ENCODE results near the gene OR2T8.

OR2T8 gene

DNA sequence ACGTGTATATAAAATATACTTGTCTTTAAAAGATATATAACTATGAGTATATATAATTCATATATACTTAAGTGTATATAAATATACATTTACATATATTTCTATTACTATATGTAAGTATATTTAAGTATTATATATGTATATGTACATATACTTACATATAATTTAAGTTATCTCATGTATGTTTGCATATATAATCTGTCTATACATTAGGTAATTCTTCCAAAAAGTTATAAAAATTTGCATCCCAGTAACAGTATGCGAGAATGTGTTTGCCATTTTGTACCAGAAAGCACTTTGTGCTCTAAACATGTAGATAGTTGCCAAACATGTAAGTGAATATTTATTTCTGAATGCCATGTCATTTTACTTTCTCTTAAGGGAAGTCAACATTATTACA, 44.9 kb downstream of the OR2T8 start, which contains the start of gene OR2AK2 (continued):
- TF ChIP-seq, protein P1, sequence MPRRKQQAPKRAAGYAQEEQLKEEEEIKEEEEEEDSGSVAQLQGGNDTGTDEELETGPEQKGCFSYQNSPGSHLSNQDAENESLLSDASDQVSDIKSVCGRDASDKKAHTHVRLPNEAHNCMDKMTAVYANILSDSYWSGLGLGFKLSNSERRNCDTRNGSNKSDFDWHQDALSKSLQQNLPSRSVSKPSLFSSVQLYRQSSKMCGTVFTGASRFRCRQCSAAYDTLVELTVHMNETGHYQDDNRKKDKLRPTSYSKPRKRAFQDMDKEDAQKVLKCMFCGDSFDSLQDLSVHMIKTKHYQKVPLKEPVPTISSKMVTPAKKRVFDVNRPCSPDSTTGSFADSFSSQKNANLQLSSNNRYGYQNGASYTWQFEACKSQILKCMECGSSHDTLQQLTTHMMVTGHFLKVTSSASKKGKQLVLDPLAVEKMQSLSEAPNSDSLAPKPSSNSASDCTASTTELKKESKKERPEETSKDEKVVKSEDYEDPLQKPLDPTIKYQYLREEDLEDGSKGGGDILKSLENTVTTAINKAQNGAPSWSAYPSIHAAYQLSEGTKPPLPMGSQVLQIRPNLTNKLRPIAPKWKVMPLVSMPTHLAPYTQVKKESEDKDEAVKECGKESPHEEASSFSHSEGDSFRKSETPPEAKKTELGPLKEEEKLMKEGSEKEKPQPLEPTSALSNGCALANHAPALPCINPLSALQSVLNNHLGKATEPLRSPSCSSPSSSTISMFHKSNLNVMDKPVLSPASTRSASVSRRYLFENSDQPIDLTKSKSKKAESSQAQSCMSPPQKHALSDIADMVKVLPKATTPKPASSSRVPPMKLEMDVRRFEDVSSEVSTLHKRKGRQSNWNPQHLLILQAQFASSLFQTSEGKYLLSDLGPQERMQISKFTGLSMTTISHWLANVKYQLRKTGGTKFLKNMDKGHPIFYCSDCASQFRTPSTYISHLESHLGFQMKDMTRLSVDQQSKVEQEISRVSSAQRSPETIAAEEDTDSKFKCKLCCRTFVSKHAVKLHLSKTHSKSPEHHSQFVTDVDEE (CRISPR knock-in tag; IDR thresholded peaks at IDR 0.05), result no peak
- TF ChIP-seq SNAI2 (CRISPR knock-in tag; IDR thresholded peaks at IDR 0.05) (no peak), ZFP30 (CRISPR knock-in tag; IDR thresholded peaks at IDR 0.05) (no peak)
- TF ChIP-seq, protein P2, sequence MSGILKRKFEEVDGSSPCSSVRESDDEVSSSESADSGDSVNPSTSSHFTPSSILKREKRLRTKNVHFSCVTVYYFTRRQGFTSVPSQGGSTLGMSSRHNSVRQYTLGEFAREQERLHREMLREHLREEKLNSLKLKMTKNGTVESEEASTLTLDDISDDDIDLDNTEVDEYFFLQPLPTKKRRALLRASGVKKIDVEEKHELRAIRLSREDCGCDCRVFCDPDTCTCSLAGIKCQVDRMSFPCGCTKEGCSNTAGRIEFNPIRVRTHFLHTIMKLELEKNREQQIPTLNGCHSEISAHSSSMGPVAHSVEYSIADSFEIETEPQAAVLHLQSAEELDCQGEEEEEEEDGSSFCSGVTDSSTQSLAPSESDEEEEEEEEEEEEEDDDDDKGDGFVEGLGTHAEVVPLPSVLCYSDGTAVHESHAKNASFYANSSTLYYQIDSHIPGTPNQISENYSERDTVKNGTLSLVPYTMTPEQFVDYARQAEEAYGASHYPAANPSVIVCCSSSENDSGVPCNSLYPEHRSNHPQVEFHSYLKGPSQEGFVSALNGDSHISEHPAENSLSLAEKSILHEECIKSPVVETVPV (CRISPR knock-in tag; IDR thresholded peaks at IDR 0.05), result no peak
- TF ChIP-seq, protein P3, sequence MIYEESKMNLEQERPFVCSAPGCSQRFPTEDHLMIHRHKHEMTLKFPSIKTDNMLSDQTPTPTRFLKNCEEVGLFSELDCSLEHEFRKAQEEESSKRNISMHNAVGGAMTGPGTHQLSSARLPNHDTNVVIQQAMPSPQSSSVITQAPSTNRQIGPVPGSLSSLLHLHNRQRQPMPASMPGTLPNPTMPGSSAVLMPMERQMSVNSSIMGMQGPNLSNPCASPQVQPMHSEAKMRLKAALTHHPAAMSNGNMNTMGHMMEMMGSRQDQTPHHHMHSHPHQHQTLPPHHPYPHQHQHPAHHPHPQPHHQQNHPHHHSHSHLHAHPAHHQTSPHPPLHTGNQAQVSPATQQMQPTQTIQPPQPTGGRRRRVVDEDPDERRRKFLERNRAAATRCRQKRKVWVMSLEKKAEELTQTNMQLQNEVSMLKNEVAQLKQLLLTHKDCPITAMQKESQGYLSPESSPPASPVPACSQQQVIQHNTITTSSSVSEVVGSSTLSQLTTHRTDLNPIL (CRISPR knock-in tag; IDR thresholded peaks at IDR 0.05; ENCODE audit: low read depth), result no peak

DNA sequence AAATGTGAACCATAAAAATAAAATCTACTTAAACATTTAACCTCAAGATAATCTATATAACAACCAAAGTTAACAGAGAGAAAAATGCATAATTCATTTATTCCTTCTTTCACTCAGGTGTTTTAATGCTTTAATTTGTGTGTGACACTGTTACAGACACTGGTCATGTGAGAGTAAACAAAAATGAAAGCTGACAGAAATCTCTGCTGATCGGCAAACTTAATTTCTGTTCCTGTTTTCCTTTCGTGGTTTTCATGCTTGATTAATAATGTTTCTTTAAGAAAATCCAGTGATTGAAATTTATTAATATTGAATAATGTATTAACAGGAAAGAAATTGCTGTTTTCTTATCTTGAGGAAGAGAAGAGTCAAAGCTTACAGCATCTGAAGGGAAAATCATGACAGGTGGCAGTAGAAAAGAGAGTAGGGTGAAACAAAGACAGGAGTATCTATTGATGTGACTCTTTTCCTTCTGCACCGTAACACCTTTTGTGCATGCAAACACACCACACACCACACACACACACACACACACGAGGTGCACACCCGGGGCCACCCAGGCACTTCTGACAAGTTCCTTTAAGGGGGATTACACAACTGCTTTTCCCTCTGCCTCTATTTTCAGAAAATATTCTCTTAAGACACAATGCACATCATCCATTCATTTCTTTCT, 46.6 kb downstream of the OR2T8 start:
- no peak for ATAC-seq
- TF ChIP-seq, protein P4, sequence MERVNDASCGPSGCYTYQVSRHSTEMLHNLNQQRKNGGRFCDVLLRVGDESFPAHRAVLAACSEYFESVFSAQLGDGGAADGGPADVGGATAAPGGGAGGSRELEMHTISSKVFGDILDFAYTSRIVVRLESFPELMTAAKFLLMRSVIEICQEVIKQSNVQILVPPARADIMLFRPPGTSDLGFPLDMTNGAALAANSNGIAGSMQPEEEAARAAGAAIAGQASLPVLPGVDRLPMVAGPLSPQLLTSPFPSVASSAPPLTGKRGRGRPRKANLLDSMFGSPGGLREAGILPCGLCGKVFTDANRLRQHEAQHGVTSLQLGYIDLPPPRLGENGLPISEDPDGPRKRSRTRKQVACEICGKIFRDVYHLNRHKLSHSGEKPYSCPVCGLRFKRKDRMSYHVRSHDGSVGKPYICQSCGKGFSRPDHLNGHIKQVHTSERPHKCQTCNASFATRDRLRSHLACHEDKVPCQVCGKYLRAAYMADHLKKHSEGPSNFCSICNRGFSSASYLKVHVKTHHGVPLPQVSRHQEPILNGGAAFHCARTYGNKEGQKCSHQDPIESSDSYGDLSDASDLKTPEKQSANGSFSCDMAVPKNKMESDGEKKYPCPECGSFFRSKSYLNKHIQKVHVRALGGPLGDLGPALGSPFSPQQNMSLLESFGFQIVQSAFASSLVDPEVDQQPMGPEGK (CRISPR knock-in tag; IDR thresholded peaks at IDR 0.05; ENCODE audit: borderline replicate concordance), result no peak
- TF ChIP-seq, protein P2 (CRISPR knock-in tag; IDR thresholded peaks at IDR 0.05), result no peak
- no peak for TF ChIP-seq ZFP3 (CRISPR knock-in tag; IDR thresholded peaks at IDR 0.05)
- no peak for TF ChIP-seq ZFP30 (CRISPR knock-in tag; IDR thresholded peaks at IDR 0.05)
- TF ChIP-seq ISL1 (CRISPR knock-in tag; IDR thresholded peaks at IDR 0.05), result no peak
- TF ChIP-seq BACH2 (CRISPR knock-in tag; IDR thresholded peaks at IDR 0.05; ENCODE audit: borderline replicate concordance), result no peak
- TF ChIP-seq ZNF8 (CRISPR knock-in tag; IDR thresholded peaks at IDR 0.05), result no peak
- TF ChIP-seq OSR1 (CRISPR knock-in tag; IDR thresholded peaks at IDR 0.05), result no peak
- no peak for TF ChIP-seq ESRRG (CRISPR knock-in tag; IDR thresholded peaks at IDR 0.05)
- TF ChIP-seq SNAI2 (CRISPR knock-in tag; IDR thresholded peaks at IDR 0.05), result no peak
- TF ChIP-seq TCF4 (CRISPR knock-in tag; IDR thresholded peaks at IDR 0.05; ENCODE audit: borderline replicate concordance), result no peak
- TF ChIP-seq RARB (CRISPR knock-in tag; IDR thresholded peaks at IDR 0.05), result no peak
